Measurements from ENCODE around the gene INPP4B.

- TF ChIP-seq CTCF (conservative IDR thresholded peaks at IDR 0.05) (no peak), EZH2 (IDR thresholded peaks at IDR 0.05; ENCODE audit: low read depth) (no peak)
These were observed 515.8 kb downstream of the INPP4B start for GRCh38 chr4:142330311-142330710.
